PC-3 (cell line): Measurements from ENCODE around the gene NR2F6. TPM values are rescaled to one million over a fixed set of nuclear protein-coding genes. Genes with fewer than 3 reads are reported as not detected.

Experiments used
- ATAC-seq: fragments of 200-7000 bp; cut with Tn5 transposase; 2 replicates; pipeline ENCODE4 v1.9.1; 2020; ENCODE audit warnings: mild to moderate bottlenecking, moderate library complexity
- BruUV-seq: library from RNA; stranded (reverse); fragments of 400-500 nt; replicated peaks from 2 replicates; lab custom pipeline; 2021; lab: Mats Ljungman, UMichigan
- CTCF ChIA-PET: fragments of 300-600 bp; sonication (Branson Sonifier 250); formaldehyde crosslinking; loops from one replicate; lab custom pipeline; 2022; ENCODE audit warnings: antibody characterized with exemption; lab: Charles Lee
- POLR2A ChIA-PET: fragments of 300-600 bp; sonication (Branson Sonifier 250); formaldehyde crosslinking; loops from one replicate; lab custom pipeline; 2022; ENCODE audit warnings: antibody characterized with exemption; ENCODE audit not compliant: unreplicated experiment; lab: Charles Lee
- DNase-seq: peaks from one replicate; pipeline ENCODE4 v3.0.0-alpha.2; 2015
- H2AFZ ChIP-seq: fragments of 300-600 bp; sonication (generic); 2 replicates; pipeline ENCODE4 v1.6.0; 2016; ENCODE audit warnings: antibody characterized with exemption, low read length
- H3F3A ChIP-seq: fragments of 300-600 bp; sonication (generic); one replicate; pipeline ENCODE4 v1.6.0; 2017; ENCODE audit warnings: antibody characterized with exemption, low read length, control low read depth, mild to moderate bottlenecking; ENCODE audit not compliant: unreplicated experiment
- H3K27ac ChIP-seq: fragments of 300-600 bp; sonication (generic); 2 replicates; pipeline ENCODE4 v1.5.1; 2016; ENCODE audit warnings: mild to moderate bottlenecking, low read length
- H3K27me3 ChIP-seq: fragments of 300-600 bp; sonication (generic); 2 replicates; pipeline ENCODE4 v1.6.1; 2016; ENCODE audit warnings: low read length, mixed read lengths
- H3K36me3 ChIP-seq: fragments of 300-600 bp; sonication (generic); 2 replicates; pipeline ENCODE4 v1.6.1; 2016; ENCODE audit warnings: low read depth, mixed run types, low read length, mixed read lengths
- H3K4me1 ChIP-seq: fragments of 300-600 bp; sonication (generic); 2 replicates; pipeline ENCODE4 v1.5.1; 2016; ENCODE audit warnings: low read length; ENCODE audit not compliant: insufficient read depth
- H3K4me2 ChIP-seq: fragments of 300-600 bp; sonication (generic); 2 replicates; pipeline ENCODE4 v1.6.0; 2016; ENCODE audit warnings: low read length
- H3K4me3 ChIP-seq: fragments of 300-600 bp; sonication (generic); 2 replicates; pipeline ENCODE4 v1.5.1; 2016; ENCODE audit warnings: mild to moderate bottlenecking, low read length, mixed read lengths
- H3K79me2 ChIP-seq: fragments of 300-600 bp; sonication (generic); 2 replicates; pipeline ENCODE4 v1.6.1; 2017; ENCODE audit warnings: low read length, mixed read lengths
- H3K9ac ChIP-seq: fragments of 300-600 bp; sonication (generic); 2 replicates; pipeline ENCODE4 v1.6.0; 2016; ENCODE audit warnings: mild to moderate bottlenecking, low read length
- H3K9me2 ChIP-seq: fragments of 300-600 bp; sonication (generic); replicated peaks from 2 replicates; pipeline ENCODE4 v1.6.1; 2016; ENCODE audit warnings: mixed run types, low read length, mixed read lengths
- H3K9me3 ChIP-seq: fragments of 300-600 bp; sonication (generic); 2 replicates; pipeline ENCODE4 v1.6.1; 2016; ENCODE audit warnings: low read length, mixed read lengths
- H4K20me1 ChIP-seq: fragments of 300-600 bp; sonication (generic); 2 replicates; pipeline ENCODE4 v1.6.1; 2016; ENCODE audit warnings: low read length, mixed read lengths
- EZH2 ChIP-seq: fragments of 300-600 bp; sonication (generic); IDR thresholded peaks from one replicate; pipeline ENCODE4 v1.6.1; 2017; ENCODE audit warnings: antibody characterized with exemption, mild to moderate bottlenecking, low read length; ENCODE audit not compliant: unreplicated experiment
- EZH2phosphoT487 ChIP-seq: fragments of 300-600 bp; sonication (generic); IDR thresholded peaks from 2 replicates; pipeline ENCODE4 v1.6.1; 2018; ENCODE audit warnings: mild to moderate bottlenecking, antibody characterized with exemption, low read length, borderline replicate concordance
- intact Hi-C: fragments of 100-400 bp; cut with micrococcal nuclease; formaldehyde crosslinking; loops from 2 replicates; pipeline ENCODE4 v1.9.0; 2023
- total RNA-seq: library from RNA; depleted of rRNA; stranded (reverse); fragments of >200 nt; gene quantifications from 2 replicates; pipeline ENCODE4 v1.2.3, GENCODE V29; 2014
- TF ChIP-seq, protein P1 (sequence below): fragments of 300-600 bp; sonication (generic); conservative IDR thresholded peaks from 2 replicates; pipeline ENCODE4 v1.5.1; 2017; ENCODE audit warnings: antibody characterized with exemption, low read depth, mild to moderate bottlenecking, low read length

NR2F6 gene
- total RNA-seq, 1 experiment from 2014 or later: 134 TPM

DNA sequence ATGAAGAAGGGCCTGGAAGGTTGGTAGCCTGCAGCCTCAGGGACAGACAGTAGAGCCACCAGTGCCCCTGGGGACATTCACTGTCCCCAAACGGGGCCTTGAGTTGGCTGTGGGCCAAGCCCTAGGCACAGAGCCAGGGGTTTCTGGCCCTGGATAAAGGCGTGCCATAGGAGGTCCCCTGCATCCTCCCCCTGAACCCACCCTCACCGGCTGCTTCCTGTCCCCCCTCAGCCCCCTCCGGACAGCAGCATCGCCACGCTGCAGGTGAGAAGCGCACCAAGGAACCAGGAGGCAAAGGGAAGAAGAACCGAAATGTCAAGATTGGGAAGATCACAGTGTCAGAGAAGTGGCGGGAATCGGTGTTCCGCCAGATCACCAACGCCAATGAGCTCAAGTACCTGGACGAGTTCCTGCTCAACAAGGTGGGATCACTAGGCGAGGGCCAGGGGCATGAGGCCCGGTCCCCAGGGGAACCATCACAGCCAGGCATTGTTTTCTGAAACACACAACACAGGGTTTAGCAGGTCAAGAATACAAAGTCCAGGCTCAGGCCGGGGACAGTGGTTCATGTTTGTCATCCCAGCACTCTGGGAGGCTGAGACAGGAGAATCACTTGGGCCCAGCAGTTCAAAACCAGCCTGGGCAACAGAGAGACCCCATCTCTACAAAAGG lies 45.2 kb downstream of the NR2F6 start:
- Histone ChIP-seq H3K4me1 (no peaks in the 10 kb centered on the region), H3K36me3 (peaks cover 29% of the 10 kb centered on the region), H3F3A (no peaks in the 10 kb centered on the region), H3K4me2 (no peak overlapping the region), H3K9me3 (no peaks in the 10 kb centered on the region), H2AFZ (no peak overlapping the region), H3K27ac (no peak overlapping the region), H3K4me3 (no peak overlapping the region), H3K9me2 (no peaks in the 10 kb centered on the region), H3K27me3 (no peaks in the 10 kb centered on the region), H3K79me2 (no peaks in the 10 kb centered on the region), H4K20me1 (no peaks in the 10 kb centered on the region), H3K9ac (no peak overlapping the region)
- TF ChIP-seq, protein P1, sequence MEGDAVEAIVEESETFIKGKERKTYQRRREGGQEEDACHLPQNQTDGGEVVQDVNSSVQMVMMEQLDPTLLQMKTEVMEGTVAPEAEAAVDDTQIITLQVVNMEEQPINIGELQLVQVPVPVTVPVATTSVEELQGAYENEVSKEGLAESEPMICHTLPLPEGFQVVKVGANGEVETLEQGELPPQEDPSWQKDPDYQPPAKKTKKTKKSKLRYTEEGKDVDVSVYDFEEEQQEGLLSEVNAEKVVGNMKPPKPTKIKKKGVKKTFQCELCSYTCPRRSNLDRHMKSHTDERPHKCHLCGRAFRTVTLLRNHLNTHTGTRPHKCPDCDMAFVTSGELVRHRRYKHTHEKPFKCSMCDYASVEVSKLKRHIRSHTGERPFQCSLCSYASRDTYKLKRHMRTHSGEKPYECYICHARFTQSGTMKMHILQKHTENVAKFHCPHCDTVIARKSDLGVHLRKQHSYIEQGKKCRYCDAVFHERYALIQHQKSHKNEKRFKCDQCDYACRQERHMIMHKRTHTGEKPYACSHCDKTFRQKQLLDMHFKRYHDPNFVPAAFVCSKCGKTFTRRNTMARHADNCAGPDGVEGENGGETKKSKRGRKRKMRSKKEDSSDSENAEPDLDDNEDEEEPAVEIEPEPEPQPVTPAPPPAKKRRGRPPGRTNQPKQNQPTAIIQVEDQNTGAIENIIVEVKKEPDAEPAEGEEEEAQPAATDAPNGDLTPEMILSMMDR: no peak
- no peak for TF ChIP-seq EZH2phosphoT487
- no peak for TF ChIP-seq EZH2
- ChIA-PET CTCF (no interaction called here), POLR2A (interaction anchor here (0.6 kb wide), 1 partner anchor 1015 kb away, joined by 4 read pairs; no protein-coding TSS in a partner anchor)
- DNase-seq (no peak), ATAC-seq (no peak)
- intact Hi-C loops: no loop called here
- BruUV-seq: no TSS peak

DNA sequence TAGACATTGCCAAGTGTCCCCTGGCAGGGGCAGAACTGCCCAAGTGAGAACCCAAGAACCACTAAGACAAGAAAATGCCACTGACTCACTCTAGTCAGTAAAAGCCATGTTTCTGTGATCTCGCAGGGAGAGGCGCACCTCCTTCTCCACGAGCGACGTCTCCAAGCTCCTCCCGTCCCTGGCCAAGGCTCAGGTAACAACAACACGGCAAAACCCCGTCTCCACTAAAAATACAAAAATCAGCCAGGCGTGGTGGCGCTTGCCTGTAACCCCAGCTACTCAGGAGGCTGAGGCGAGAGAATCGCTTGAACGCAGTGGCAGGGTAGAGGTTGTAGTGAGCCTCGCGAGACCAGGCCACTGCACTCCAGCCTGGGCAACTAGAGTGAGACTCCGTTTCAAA lies 48.1 kb downstream of the NR2F6 start:
- no TSS peak for BruUV-seq

DNA sequence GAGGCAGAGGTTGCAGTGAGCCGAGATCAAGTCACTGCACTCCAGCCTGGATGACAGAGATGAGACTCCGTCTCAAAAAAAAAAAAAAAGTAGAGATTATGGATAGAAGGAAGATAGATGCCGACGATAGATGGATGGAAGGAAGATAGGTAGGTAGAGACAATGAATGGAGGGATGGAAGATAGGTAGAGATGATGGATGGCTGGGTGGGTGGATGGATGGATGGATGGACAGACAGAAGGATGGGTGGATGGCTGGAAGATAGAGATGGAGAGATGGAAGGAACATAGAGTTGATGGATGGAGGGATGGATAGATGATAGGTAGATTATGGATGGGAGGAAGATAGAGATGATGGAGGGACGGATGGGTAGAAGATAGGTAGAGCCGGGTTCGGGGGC lies 49.1 kb downstream of the NR2F6 start:
- Histone ChIP-seq H2AFZ (no peak overlapping the region), H3K9me3 (no peaks in the 10 kb centered on the region), H3K36me3 (peaks cover 29% of the 10 kb centered on the region), H3F3A (no peaks in the 10 kb centered on the region), H3K9me2 (no peaks in the 10 kb centered on the region), H3K9ac (no peak overlapping the region), H3K4me3 (no peak overlapping the region), H4K20me1 (no peaks in the 10 kb centered on the region), H3K27me3 (no peaks in the 10 kb centered on the region), H3K79me2 (no peaks in the 10 kb centered on the region), H3K27ac (no peak overlapping the region), H3K4me2 (no peak overlapping the region), H3K4me1 (no peaks in the 10 kb centered on the region)
- DNase-seq (no peak), ATAC-seq (no peak)
- no TSS peak for BruUV-seq
- ChIA-PET CTCF (no interaction called here), POLR2A (no interaction called here)
- no peak for TF ChIP-seq EZH2
- TF ChIP-seq, protein P1: no peak
- TF ChIP-seq EZH2phosphoT487: no peak
- intact Hi-C loops: no loop called here

More for the DNA sequence above, 48.1 kb downstream of the NR2F6 start:
- Histone ChIP-seq H2AFZ (no peak overlapping the region), H3K79me2 (no peaks in the 10 kb centered on the region), H3K9ac (no peak overlapping the region), H3F3A (no peaks in the 10 kb centered on the region), H3K27ac (no peak overlapping the region), H3K9me3 (no peaks in the 10 kb centered on the region), H3K9me2 (no peaks in the 10 kb centered on the region), H3K27me3 (no peaks in the 10 kb centered on the region), H3K4me3 (no peak overlapping the region), H4K20me1 (no peaks in the 10 kb centered on the region), H3K4me1 (no peaks in the 10 kb centered on the region), H3K4me2 (no peak overlapping the region), H3K36me3 (peaks cover 40% of the 10 kb centered on the region)
- TF ChIP-seq EZH2phosphoT487: no peak
- no peak for TF ChIP-seq EZH2
- ChIA-PET POLR2A (no interaction called here), CTCF (no interaction called here)
- ATAC-seq (no peak), DNase-seq (no peak)
- intact Hi-C loops: no loop called here
